Neural cell (in vitro differentiated cells): ENCODE data around the gene STK38L. TPM values are rescaled to one million over a fixed set of nuclear protein-coding genes. Genes with fewer than 3 reads are reported as not detected.

ENCODE experiments used
- H2AFZ ChIP-seq: fragments of 200-600, 300-800 bp; sonication (generic), shearing (Covaris generic); 2 replicates; pipeline ENCODE4 v1.6.0; 2014; ENCODE audit warnings: low read depth, mild to moderate bottlenecking, antibody characterized with exemption, low read length, moderate library complexity
- H3F3A ChIP-seq: fragments of 200-600 bp; shearing (Covaris generic); 2 replicates; pipeline ENCODE4 v1.6.1; 2016; ENCODE audit warnings: mild to moderate bottlenecking, moderate library complexity, mixed read lengths, antibody characterized with exemption, low read length; ENCODE audit not compliant: insufficient read depth, poor library complexity, severe bottlenecking
- H3K27ac ChIP-seq: fragments of 200-600, 300-800 bp; sonication (generic), shearing (Covaris generic); 2 replicates; pipeline ENCODE4 v1.5.1; 2014; ENCODE audit warnings: mild to moderate bottlenecking, low read length, moderate library complexity
- H3K27me3 ChIP-seq: fragments of 300-800, 200-600 bp; sonication (generic), shearing (Covaris generic); 2 replicates; pipeline ENCODE4 v1.6.0; 2014; ENCODE audit warnings: mild to moderate bottlenecking, low read depth, low read length, moderate library complexity; ENCODE audit not compliant: insufficient read depth
- H3K36me3 ChIP-seq: fragments of 300-800, 200-600 bp; sonication (generic), shearing (Covaris generic); 2 replicates; pipeline ENCODE4 v1.5.1; 2014; ENCODE audit warnings: mild to moderate bottlenecking, antibody characterized with exemption, low read length, moderate library complexity; ENCODE audit not compliant: insufficient read depth
- H3K4me2 ChIP-seq: fragments of 300-800, 200-600 bp; sonication (generic), shearing (Covaris generic); 2 replicates; pipeline ENCODE4 v1.6.0; 2014; ENCODE audit warnings: mild to moderate bottlenecking, low read length
- H3K4me3 ChIP-seq: fragments of 300-800, 200-600 bp; sonication (generic), shearing (Covaris generic); 2 replicates; pipeline ENCODE4 v1.5.1; 2014; ENCODE audit warnings: mild to moderate bottlenecking, low read length, moderate library complexity
- H3K79me2 ChIP-seq: fragments of 200-600 bp; shearing (Covaris generic); replicated peaks from 2 replicates; pipeline ENCODE4 v1.6.0; 2014; ENCODE audit warnings: mild to moderate bottlenecking, low read length, moderate library complexity; ENCODE audit not compliant: insufficient read depth
- H3K9ac ChIP-seq: fragments of 300-800, 200-600 bp; sonication (generic), shearing (Covaris generic); 2 replicates; pipeline ENCODE4 v1.6.1; 2016; ENCODE audit warnings: mild to moderate bottlenecking, low read length, mixed read lengths
- H3K9me2 ChIP-seq: fragments of 200-600 bp; shearing (Covaris generic); 2 replicates; pipeline ENCODE4 v1.6.1; 2016; ENCODE audit warnings: mild to moderate bottlenecking, low read length, mixed read lengths; ENCODE audit not compliant: insufficient read depth
- H3K9me3 ChIP-seq: fragments of 200-600, 300-800 bp; sonication (generic), shearing (Covaris generic); 2 replicates; pipeline ENCODE4 v1.6.1; 2016; ENCODE audit warnings: mild to moderate bottlenecking, mixed run types, low read length, moderate library complexity, mixed read lengths
- H4K20me1 ChIP-seq: fragments of 200-600 bp; shearing (Covaris generic); 2 replicates; pipeline ENCODE4 v1.6.1; 2016; ENCODE audit warnings: mild to moderate bottlenecking, mixed run types; ENCODE audit not compliant: insufficient read depth
- EP300 ChIP-seq: fragments of 450-650 bp; conservative IDR thresholded peaks from 2 replicates; pipeline ENCODE4 v1.6.1; 2014; ENCODE audit warnings: antibody characterized with exemption, mild to moderate bottlenecking, moderate library complexity; ENCODE audit not compliant: poor library complexity, severe bottlenecking
- EZH2 ChIP-seq: fragments of 200-600, 300-800 bp; shearing (Covaris generic), sonication (generic); IDR thresholded peaks from 2 replicates; pipeline ENCODE4 v1.6.1; 2014; ENCODE audit warnings: antibody characterized with exemption, low read length, borderline replicate concordance, mild to moderate bottlenecking; ENCODE audit not compliant: insufficient read depth, poor library complexity, severe bottlenecking
- MXI1 ChIP-seq: fragments of 450-650 bp; conservative IDR thresholded peaks from 2 replicates; pipeline ENCODE4 v1.6.1; 2014; ENCODE audit warnings: antibody characterized with exemption, mild to moderate bottlenecking; ENCODE audit not compliant: poor library complexity, severe bottlenecking
- POLR2AphosphoS5 ChIP-seq: IDR thresholded peaks from 2 replicates; pipeline ENCODE4 v1.6.1; 2012
- RAD21 ChIP-seq: fragments of 450-650 bp; conservative IDR thresholded peaks from 2 replicates; pipeline ENCODE4 v1.6.1; 2014; ENCODE audit warnings: antibody characterized with exemption, mild to moderate bottlenecking, moderate library complexity
- REST ChIP-seq: IDR thresholded peaks from 2 replicates; pipeline ENCODE4 v1.6.1; 2012; ENCODE audit warnings: borderline replicate concordance
- SMC3 ChIP-seq: fragments of 450-650 bp; conservative IDR thresholded peaks from 2 replicates; pipeline ENCODE4 v1.6.1; 2014; ENCODE audit warnings: antibody characterized with exemption, mild to moderate bottlenecking, moderate library complexity; ENCODE audit not compliant: poor library complexity
- TAF1 ChIP-seq: IDR thresholded peaks from 2 replicates; pipeline ENCODE4 v1.6.1; 2012; ENCODE audit warnings: low read depth
- polyA plus RNA-seq: library from polyadenylated mRNA; depleted of rRNA; stranded (reverse); fragments of >200 nt; gene quantifications from 2 replicates; pipeline ENCODE4 v1.2.3, GENCODE V29; 2014
- TF ChIP-seq, protein P1 (sequence below): fragments of 450-650 bp; IDR thresholded peaks from 2 replicates; pipeline ENCODE4 v1.5.1; 2014; ENCODE audit warnings: antibody characterized with exemption, mild to moderate bottlenecking, moderate library complexity; ENCODE audit not compliant: poor library complexity, severe bottlenecking

Gene STK38L
- polyA plus RNA-seq, 1 donor from 2014 or later: 31.5 TPM

- Histone ChIP-seq H3F3A (no peaks in the 10 kb centered on the region), H3K27me3 (no peaks in the 10 kb centered on the region), H3K4me2 (no peak overlapping the region), H3K4me3 (no peak overlapping the region), H4K20me1 (no peaks in the 10 kb centered on the region), H3K79me2 (no peaks in the 10 kb centered on the region), H3K9me2 (no peaks in the 10 kb centered on the region), H2AFZ (no peak overlapping the region), H3K36me3 (no peaks in the 10 kb centered on the region), H3K27ac (no peak overlapping the region), H3K9me3 (no peaks in the 10 kb centered on the region), H3K9ac (no peak overlapping the region)
- no peak for TF ChIP-seq POLR2AphosphoS5
- TF ChIP-seq RAD21: no peak
- TF ChIP-seq, protein P1, sequence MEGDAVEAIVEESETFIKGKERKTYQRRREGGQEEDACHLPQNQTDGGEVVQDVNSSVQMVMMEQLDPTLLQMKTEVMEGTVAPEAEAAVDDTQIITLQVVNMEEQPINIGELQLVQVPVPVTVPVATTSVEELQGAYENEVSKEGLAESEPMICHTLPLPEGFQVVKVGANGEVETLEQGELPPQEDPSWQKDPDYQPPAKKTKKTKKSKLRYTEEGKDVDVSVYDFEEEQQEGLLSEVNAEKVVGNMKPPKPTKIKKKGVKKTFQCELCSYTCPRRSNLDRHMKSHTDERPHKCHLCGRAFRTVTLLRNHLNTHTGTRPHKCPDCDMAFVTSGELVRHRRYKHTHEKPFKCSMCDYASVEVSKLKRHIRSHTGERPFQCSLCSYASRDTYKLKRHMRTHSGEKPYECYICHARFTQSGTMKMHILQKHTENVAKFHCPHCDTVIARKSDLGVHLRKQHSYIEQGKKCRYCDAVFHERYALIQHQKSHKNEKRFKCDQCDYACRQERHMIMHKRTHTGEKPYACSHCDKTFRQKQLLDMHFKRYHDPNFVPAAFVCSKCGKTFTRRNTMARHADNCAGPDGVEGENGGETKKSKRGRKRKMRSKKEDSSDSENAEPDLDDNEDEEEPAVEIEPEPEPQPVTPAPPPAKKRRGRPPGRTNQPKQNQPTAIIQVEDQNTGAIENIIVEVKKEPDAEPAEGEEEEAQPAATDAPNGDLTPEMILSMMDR: no peak
- TF ChIP-seq MXI1: no peak
- no peak for TF ChIP-seq REST
- TF ChIP-seq SMC3: no peak
- TF ChIP-seq TAF1: no peak
- no peak for TF ChIP-seq EZH2
- no peak for TF ChIP-seq EP300
Observed at GRCh38 chr12:27367078-27367477, 123.0 kb downstream of the STK38L start.

Other genes starting within 250 kb of the STK38L start
- 30.0 and 51.0 TPM in 2 replicates for gene TM7SF3, start 229.9 kb upstream of the STK38L start, polyA plus RNA-seq
- 62.6 and 72.2 TPM in 2 replicates for gene MED21, start 221.7 kb upstream of the STK38L start, polyA plus RNA-seq
- not detected in 2 replicates for gene C12orf71, start 161.7 kb upstream of the STK38L start, polyA plus RNA-seq
- gene BMAL2, start 88.5 kb downstream of the STK38L start, polyA plus RNA-seq: 9.8 and 11.3 TPM in 2 replicates
- 2.4 TPM in 1 of 2 replicates, not detected in the other for gene SMCO2, start 202.4 kb downstream of the STK38L start, polyA plus RNA-seq